SU-DHL-6 (cell line): ENCODE data around the gene FGFR3.

ENCODE experiments used
- EZH2phosphoT487 ChIP-seq: fragments of 200-600 bp; sonication (generic), shearing (Covaris generic); conservative IDR thresholded peaks from 2 replicates; pipeline ENCODE4 v1.6.1; 2018; ENCODE audit warnings: mild to moderate bottlenecking, antibody characterized with exemption, low read length, moderate library complexity, mixed read lengths
- TF ChIP-seq, protein P1 (sequence below): fragments of 200-600 bp; sonication (generic); IDR thresholded peaks from one replicate; pipeline ENCODE4 v1.5.1; 2017; ENCODE audit warnings: antibody characterized with exemption, mild to moderate bottlenecking, low read length, moderate library complexity; ENCODE audit not compliant: insufficient read depth, poor library complexity, severe bottlenecking

DNA sequence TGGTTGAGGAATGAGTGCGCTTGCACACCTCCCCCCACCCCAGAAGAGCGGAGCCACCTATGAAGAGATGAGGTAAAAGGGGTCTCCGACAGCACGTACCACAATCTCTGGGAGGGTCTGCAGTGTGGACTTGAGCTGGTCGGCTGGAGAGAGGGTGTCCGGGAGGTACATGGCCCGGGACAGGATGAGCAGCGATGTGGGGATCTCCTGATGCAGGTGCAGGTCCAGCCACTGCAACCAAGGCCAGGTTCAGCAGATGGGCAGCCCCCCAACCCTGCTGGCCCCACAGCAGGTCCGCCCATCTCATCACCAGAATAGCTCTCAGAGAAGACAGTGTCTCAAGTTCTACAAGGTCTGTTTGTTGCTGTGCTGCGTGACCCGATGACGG, 30.4 kb downstream of the FGFR3 start:
- no peak for TF ChIP-seq EZH2phosphoT487
- TF ChIP-seq, protein P1, sequence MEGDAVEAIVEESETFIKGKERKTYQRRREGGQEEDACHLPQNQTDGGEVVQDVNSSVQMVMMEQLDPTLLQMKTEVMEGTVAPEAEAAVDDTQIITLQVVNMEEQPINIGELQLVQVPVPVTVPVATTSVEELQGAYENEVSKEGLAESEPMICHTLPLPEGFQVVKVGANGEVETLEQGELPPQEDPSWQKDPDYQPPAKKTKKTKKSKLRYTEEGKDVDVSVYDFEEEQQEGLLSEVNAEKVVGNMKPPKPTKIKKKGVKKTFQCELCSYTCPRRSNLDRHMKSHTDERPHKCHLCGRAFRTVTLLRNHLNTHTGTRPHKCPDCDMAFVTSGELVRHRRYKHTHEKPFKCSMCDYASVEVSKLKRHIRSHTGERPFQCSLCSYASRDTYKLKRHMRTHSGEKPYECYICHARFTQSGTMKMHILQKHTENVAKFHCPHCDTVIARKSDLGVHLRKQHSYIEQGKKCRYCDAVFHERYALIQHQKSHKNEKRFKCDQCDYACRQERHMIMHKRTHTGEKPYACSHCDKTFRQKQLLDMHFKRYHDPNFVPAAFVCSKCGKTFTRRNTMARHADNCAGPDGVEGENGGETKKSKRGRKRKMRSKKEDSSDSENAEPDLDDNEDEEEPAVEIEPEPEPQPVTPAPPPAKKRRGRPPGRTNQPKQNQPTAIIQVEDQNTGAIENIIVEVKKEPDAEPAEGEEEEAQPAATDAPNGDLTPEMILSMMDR, result no peak
